CD4-positive, alpha-beta T cell (primary cell): ENCODE data around the gene EEFSEC. TPM values are rescaled to one million over a fixed set of nuclear protein-coding genes. Genes with fewer than 3 reads are reported as not detected.

Experiments
- ATAC-seq: fragments of 200-7000 bp; cut with Tn5 transposase; one replicate; pipeline ENCODE4 v1.10.0; 2022; ENCODE audit warnings: mild to moderate bottlenecking; ENCODE audit not compliant: poor library complexity
- CTCF ChIA-PET: fragments of 350-600 bp; sonication (Branson Sonifier 250); formaldehyde crosslinking; loops from one replicate; lab custom pipeline; 2021; ENCODE audit warnings: antibody characterized with exemption, inconsistent platforms; lab: Charles Lee
- POLR2A ChIA-PET: fragments of 350-600 bp; sonication (Branson Sonifier 250); formaldehyde crosslinking; loops from one replicate; lab custom pipeline; 2021; ENCODE audit warnings: antibody characterized with exemption, inconsistent platforms; lab: Charles Lee
- DNase-seq, 14 experiments: peaks; one replicate each; pipeline ENCODE4 v3.0.0-alpha.2; 2013 to 2020; ENCODE audit warnings: mixed read lengths in 2 of 14
- H3K27ac ChIP-seq, 2 donors: one replicate each; pipeline versions ENCODE4 v1.5.1 to v1.7.0; 2013; ENCODE audit warnings: low read length in 2 of 2, low read depth in 1 of 2, mild to moderate bottlenecking in 1 of 2
- H3K27me3 ChIP-seq, 2 experiments: 1 replicate in 1 of 2; 2 replicates in 1 of 2; pipeline versions ENCODE4 v1.6.1 to v1.7.0; 2013; ENCODE audit warnings: low read length in 2 of 2, control low read depth in 1 of 2, mild to moderate bottlenecking in 1 of 2, moderate library complexity in 1 of 2; ENCODE audit not compliant: insufficient read depth in 2 of 2, control insufficient read depth in 1 of 2
- H3K36me3 ChIP-seq: one replicate; pipeline ENCODE4 v1.6.1; 2013; ENCODE audit warnings: low read length, control low read depth; ENCODE audit not compliant: insufficient read depth
- H3K4me1 ChIP-seq: one replicate; pipeline ENCODE4 v1.6.1; 2013; ENCODE audit warnings: low read length, control low read depth; ENCODE audit not compliant: insufficient read depth
- H3K4me3 ChIP-seq: one replicate; pipeline ENCODE4 v1.5.1; 2013; ENCODE audit warnings: mild to moderate bottlenecking, low read length, moderate library complexity
- H3K9me3 ChIP-seq, 2 experiments: 1 replicate in 1 of 2; 2 replicates in 1 of 2; pipeline versions ENCODE4 v1.6.1 to v1.7.0; 2013; ENCODE audit warnings: low read length in 2 of 2, mild to moderate bottlenecking in 2 of 2, control low read depth in 1 of 2, moderate library complexity in 1 of 2; ENCODE audit not compliant: control insufficient read depth in 1 of 2, insufficient read depth in 1 of 2
- H3K27ac Mint-ChIP-seq: one replicate; pipeline ENCODE4 v1.8.0; 2020; ENCODE audit warnings: mixed read lengths
- H3K27me3 Mint-ChIP-seq: one replicate; pipeline ENCODE4 v1.8.0; 2021; ENCODE audit warnings: mixed read lengths
- H3K36me3 Mint-ChIP-seq: one replicate; pipeline ENCODE4 v1.8.0; 2021; ENCODE audit warnings: low read depth, mixed read lengths
- H3K4me1 Mint-ChIP-seq: one replicate; pipeline ENCODE4 v1.8.0; 2021; ENCODE audit warnings: low read depth, mixed read lengths
- H3K4me3 Mint-ChIP-seq: one replicate; pipeline ENCODE4 v1.8.0; 2020; ENCODE audit warnings: mild to moderate bottlenecking, mixed read lengths
- H3K9me3 Mint-ChIP-seq: one replicate; pipeline ENCODE4 v1.8.0; 2020; ENCODE audit warnings: mixed read lengths
- CTCF ChIP-seq: fragments of 200-600 bp; IDR thresholded peaks from one replicate; pipeline ENCODE4 v1.8.0; 2022; ENCODE audit warnings: antibody characterized with exemption, mild to moderate bottlenecking
- intact Hi-C, 2 experiments: fragments of 100-400 bp; cut with DNase I in 1 of 2; cut with micrococcal nuclease in 1 of 2; formaldehyde crosslinking; loops; one replicate each; pipeline versions ENCODE4 v1.15.1 to v1.9.0; 2023 to 2025; cut with DNase I, micrococcal nuclease
- total RNA-seq, 174 experiments: library from RNA in 2 of 174; stranded (reverse) in 2 of 174; gene quantifications; one replicate each; pipeline ENCODE4 v1.2.3 and lab custom pipeline; 2021 to 2026

The EEFSEC gene
- total RNA-seq, 2 experiments from 2014 or later = 13.1 to 13.9 TPM

- CTCF ChIA-PET = no interaction called here
- intact Hi-C loops = no loop called here
- DNase-seq = no peak
Measured at GRCh38 chr3:128198313-128198712, 45.0 kb downstream of the EEFSEC start.

GRCh38 chr3:128199110-128199509, 45.8 kb downstream of the EEFSEC start:
- TF ChIP-seq CTCF = no peak
- DNase-seq (no peak), ATAC-seq (no peak)
- H3K27ac Mint-ChIP-seq = no peak overlapping the region
- no peaks in the 10 kb centered on the region for H3K27me3 Mint-ChIP-seq
- no peak overlapping the region for H3K27ac ChIP-seq
- no peaks in the 10 kb centered on the region for H3K9me3 ChIP-seq
- ChIA-PET POLR2A (interaction anchor here (0.9 kb wide), 1 partner anchor 115 kb away, joined by 4 read pairs; no protein-coding TSS in a partner anchor), CTCF (no interaction called here)
- no peak overlapping the region for H3K4me3 Mint-ChIP-seq
- no peaks in the 10 kb centered on the region for H3K27me3 ChIP-seq
- intact Hi-C loops = no loop called here
- H3K36me3 ChIP-seq = no peaks in the 10 kb centered on the region
- no peak overlapping the region for H3K4me3 ChIP-seq
- H3K4me1 ChIP-seq = no peaks in the 10 kb centered on the region
- peaks cover 46% of the 10 kb centered on the region for H3K36me3 Mint-ChIP-seq
- H3K4me1 Mint-ChIP-seq = peaks cover 9% of the 10 kb centered on the region
- no peaks in the 10 kb centered on the region for H3K9me3 Mint-ChIP-seq

More at GRCh38 chr3:128198313-128198712, 45.0 kb downstream of the EEFSEC start:
- Mint-ChIP-seq H3K4me1 (peaks cover 9% of the 10 kb centered on the region), H3K27ac (peak overlapping the region; percentile 84), H3K27me3 (no peaks in the 10 kb centered on the region), H3K36me3 (peaks cover 43% of the 10 kb centered on the region), H3K9me3 (no peaks in the 10 kb centered on the region), H3K4me3 (peak overlapping the region; percentile 38)
- Histone ChIP-seq H3K4me1 (no peaks in the 10 kb centered on the region), H3K4me3 (no peak overlapping the region), H3K27me3 (no peaks in the 10 kb centered on the region), H3K9me3 (no peaks in the 10 kb centered on the region), H3K36me3 (no peaks in the 10 kb centered on the region), H3K27ac (no peak overlapping the region)
- ATAC-seq = no peak
- no peak for TF ChIP-seq CTCF
- POLR2A ChIA-PET = interaction anchor here (0.9 to 1.0 kb wide), 2 partner anchors 20 to 116 kb away, joined by 3 to 4 read pairs; no protein-coding TSS in a partner anchor

- POLR2A ChIA-PET = no interaction called here
- CTCF ChIA-PET = no interaction called here
- Histone ChIP-seq H3K4me1 (no peaks in the 10 kb centered on the region), H3K27me3 (no peaks in the 10 kb centered on the region), H3K4me3 (no peak overlapping the region), H3K36me3 (no peaks in the 10 kb centered on the region), H3K27ac (no peak overlapping the region), H3K9me3 (no peaks in the 10 kb centered on the region)
- Mint-ChIP-seq H3K4me1 (peaks cover 11% of the 10 kb centered on the region), H3K4me3 (no peak overlapping the region), H3K36me3 (peaks cover 40% of the 10 kb centered on the region), H3K27me3 (no peaks in the 10 kb centered on the region), H3K9me3 (no peaks in the 10 kb centered on the region), H3K27ac (no peak overlapping the region)
- DNase-seq (no peak), ATAC-seq (no peak)
- intact Hi-C loops = no loop called here
- no peak for TF ChIP-seq CTCF
Measured at GRCh38 chr3:128201158-128201755, 48.0 kb downstream of the EEFSEC start.
